ENCODE data around the gene MOK.

- TF ChIP-seq, protein P1, sequence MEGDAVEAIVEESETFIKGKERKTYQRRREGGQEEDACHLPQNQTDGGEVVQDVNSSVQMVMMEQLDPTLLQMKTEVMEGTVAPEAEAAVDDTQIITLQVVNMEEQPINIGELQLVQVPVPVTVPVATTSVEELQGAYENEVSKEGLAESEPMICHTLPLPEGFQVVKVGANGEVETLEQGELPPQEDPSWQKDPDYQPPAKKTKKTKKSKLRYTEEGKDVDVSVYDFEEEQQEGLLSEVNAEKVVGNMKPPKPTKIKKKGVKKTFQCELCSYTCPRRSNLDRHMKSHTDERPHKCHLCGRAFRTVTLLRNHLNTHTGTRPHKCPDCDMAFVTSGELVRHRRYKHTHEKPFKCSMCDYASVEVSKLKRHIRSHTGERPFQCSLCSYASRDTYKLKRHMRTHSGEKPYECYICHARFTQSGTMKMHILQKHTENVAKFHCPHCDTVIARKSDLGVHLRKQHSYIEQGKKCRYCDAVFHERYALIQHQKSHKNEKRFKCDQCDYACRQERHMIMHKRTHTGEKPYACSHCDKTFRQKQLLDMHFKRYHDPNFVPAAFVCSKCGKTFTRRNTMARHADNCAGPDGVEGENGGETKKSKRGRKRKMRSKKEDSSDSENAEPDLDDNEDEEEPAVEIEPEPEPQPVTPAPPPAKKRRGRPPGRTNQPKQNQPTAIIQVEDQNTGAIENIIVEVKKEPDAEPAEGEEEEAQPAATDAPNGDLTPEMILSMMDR (IDR thresholded peaks at IDR 0.05) = no peak
- TF ChIP-seq POLR2A (IDR thresholded peaks at IDR 0.05) (no peak), EP300 (IDR thresholded peaks at IDR 0.05) (no peak)
These were observed 48.2 kb downstream of the MOK start for GRCh38 chr14:102256716-102257115.

All from tibial nerve (tissue), 4 donors.